NT2/D1 (cell line): ENCODE data around the gene ICAM4.

Source experiments
- DNase-seq: peaks from one replicate; pipeline ENCODE4 v3.0.0-alpha.2; 2011; ENCODE audit warnings: low read depth, low spot score
- H3K27me3 ChIP-seq: 2 replicates; pipeline ENCODE4 v1.6.0; 2011; ENCODE audit warnings: mild to moderate bottlenecking; ENCODE audit not compliant: insufficient read length, insufficient read depth
- H3K36me3 ChIP-seq: 2 replicates; pipeline ENCODE4 v1.6.1; 2011; ENCODE audit warnings: mild to moderate bottlenecking, low read length, mixed read lengths; ENCODE audit not compliant: insufficient read depth, insufficient read length
- H3K4me1 ChIP-seq: 2 replicates; pipeline ENCODE4 v1.5.1; 2011; ENCODE audit not compliant: insufficient read depth, insufficient read length
- H3K4me3 ChIP-seq: 2 replicates; pipeline ENCODE4 v1.5.1; 2011; ENCODE audit warnings: low read depth; ENCODE audit not compliant: insufficient read length
- H3K9ac ChIP-seq: 2 replicates; pipeline ENCODE4 v1.6.0; 2011; ENCODE audit warnings: low read depth; ENCODE audit not compliant: insufficient read length
- H3K9me3 ChIP-seq: 2 replicates; pipeline ENCODE4 v1.5.1; 2011; ENCODE audit warnings: mild to moderate bottlenecking, low read length; ENCODE audit not compliant: insufficient read depth
- SUZ12 ChIP-seq: IDR thresholded peaks from 2 replicates; pipeline ENCODE4 v1.6.1; 2011; ENCODE audit not compliant: insufficient read length, insufficient read depth; ENCODE audit errors: extremely low read depth
- YY1 ChIP-seq: IDR thresholded peaks from 2 replicates; pipeline ENCODE4 v1.6.1; 2011; ENCODE audit not compliant: insufficient read length, insufficient read depth
- ZNF274 ChIP-seq: IDR thresholded peaks from 2 replicates; pipeline ENCODE4 v1.6.1; 2011; ENCODE audit warnings: mild to moderate bottlenecking, low read depth, low read length

ICAM4 gene

DNA sequence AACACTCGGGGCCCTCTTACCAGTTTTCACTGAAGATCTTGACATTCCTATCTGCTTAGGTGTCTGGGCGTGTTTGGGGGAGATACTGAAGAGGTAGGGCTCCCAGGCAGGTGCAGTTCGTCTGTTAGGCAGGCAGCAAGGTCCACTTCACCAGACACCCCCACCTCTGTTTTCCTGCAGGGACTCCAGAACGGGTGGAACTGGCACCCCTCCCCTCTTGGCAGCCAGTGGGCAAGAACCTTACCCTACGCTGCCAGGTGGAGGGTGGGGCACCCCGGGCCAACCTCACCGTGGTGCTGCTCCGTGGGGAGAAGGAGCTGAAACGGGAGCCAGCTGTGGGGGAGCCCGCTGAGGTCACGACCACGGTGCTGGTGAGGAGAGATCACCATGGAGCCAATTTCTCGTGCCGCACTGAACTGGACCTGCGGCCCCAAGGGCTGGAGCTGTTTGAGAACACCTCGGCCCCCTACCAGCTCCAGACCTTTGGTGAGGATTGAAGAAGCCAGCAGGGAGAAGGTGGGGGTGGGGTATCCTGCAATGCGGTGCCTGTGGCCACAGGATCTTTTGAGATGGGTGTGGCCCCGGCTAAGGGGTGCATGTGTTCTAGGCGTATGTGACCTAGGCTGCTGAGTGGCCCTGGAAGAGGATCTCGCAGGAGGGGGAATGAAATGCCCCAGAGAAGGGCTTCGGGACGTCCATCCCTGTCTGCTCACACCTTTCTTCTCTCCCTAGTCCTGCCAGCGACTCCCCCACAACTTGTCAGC is 3.3 kb upstream of the ICAM4 start:
- Histone ChIP-seq H3K9ac (peak overlapping the region; percentile 54), H3K4me1 (peaks cover 15% of the 10 kb centered on the region), H3K9me3 (no peaks in the 10 kb centered on the region), H3K4me3 (no peak overlapping the region), H3K27me3 (peaks cover 12% of the 10 kb centered on the region), H3K36me3 (peaks cover 28% of the 10 kb centered on the region)
- no peak for DNase-seq
- TF ChIP-seq ZNF274 (no peak), YY1 (no peak), SUZ12 (no peak)

DNA sequence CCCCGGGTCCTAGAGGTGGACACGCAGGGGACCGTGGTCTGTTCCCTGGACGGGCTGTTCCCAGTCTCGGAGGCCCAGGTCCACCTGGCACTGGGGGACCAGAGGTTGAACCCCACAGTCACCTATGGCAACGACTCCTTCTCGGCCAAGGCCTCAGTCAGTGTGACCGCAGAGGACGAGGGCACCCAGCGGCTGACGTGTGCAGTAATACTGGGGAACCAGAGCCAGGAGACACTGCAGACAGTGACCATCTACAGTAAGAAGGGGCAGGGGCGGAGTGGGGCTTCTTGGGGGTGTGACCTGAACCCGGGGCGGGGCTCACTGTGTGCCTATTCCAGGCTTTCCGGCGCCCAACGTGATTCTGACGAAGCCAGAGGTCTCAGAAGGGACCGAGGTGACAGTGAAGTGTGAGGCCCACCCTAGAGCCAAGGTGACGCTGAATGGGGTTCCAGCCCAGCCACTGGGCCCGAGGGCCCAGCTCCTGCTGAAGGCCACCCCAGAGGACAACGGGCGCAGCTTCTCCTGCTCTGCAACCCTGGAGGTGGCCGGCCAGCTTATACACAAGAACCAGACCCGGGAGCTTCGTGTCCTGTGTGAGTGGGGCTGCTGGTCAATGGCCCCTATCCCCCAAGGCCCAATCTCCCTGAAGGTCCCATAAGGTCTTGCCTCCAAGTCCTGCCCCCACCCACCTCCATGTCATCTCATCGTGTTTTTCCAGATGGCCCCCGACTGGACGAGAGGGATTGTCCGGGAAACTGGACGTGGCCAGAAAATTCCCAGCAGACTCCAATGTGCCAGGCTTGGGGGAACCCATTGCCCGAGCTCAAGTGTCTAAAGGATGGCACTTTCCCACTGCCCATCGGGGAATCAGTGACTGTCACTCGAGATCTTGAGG is 2.4 kb upstream of the ICAM4 start:
- Histone ChIP-seq H3K9me3 (no peaks in the 10 kb centered on the region), H3K4me3 (no peak overlapping the region), H3K4me1 (peaks cover 19% of the 10 kb centered on the region), H3K27me3 (peaks cover 19% of the 10 kb centered on the region), H3K9ac (no peak overlapping the region), H3K36me3 (peaks cover 28% of the 10 kb centered on the region)
- no peak for DNase-seq
- TF ChIP-seq YY1, result no peak
- no peak for TF ChIP-seq SUZ12
- no peak for TF ChIP-seq ZNF274

GRCh38 chr19:10284960-10285278 is 1.8 kb upstream of the ICAM4 start:
- DNase-seq, result no peak
- peaks cover 19% of the 10 kb centered on the region for H3K4me1 ChIP-seq
- H3K36me3 ChIP-seq, result peaks cover 28% of the 10 kb centered on the region
- no peak overlapping the region for H3K9ac ChIP-seq
- TF ChIP-seq YY1 (no peak), SUZ12 (no peak), ZNF274 (no peak)
- H3K4me3 ChIP-seq, result no peak overlapping the region
- peaks cover 26% of the 10 kb centered on the region for H3K27me3 ChIP-seq
- H3K9me3 ChIP-seq, result no peaks in the 10 kb centered on the region

DNA sequence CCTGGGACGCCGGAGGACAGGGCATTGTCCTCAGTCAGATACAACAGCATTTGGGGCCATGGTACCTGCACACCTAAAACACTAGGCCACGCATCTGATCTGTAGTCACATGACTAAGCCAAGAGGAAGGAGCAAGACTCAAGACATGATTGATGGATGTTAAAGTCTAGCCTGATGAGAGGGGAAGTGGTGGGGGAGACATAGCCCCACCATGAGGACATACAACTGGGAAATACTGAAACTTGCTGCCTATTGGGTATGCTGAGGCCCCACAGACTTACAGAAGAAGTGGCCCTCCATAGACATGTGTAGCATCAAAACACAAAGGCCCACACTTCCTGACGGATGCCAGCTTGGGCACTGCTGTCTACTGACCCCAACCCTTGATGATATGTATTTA is 1.4 kb upstream of the ICAM4 start:
- Histone ChIP-seq H3K36me3 (peaks cover 28% of the 10 kb centered on the region), H3K4me3 (no peak overlapping the region), H3K27me3 (peaks cover 30% of the 10 kb centered on the region), H3K4me1 (peaks cover 22% of the 10 kb centered on the region), H3K9ac (no peak overlapping the region), H3K9me3 (no peaks in the 10 kb centered on the region)
- TF ChIP-seq YY1 (no peak), ZNF274 (no peak), SUZ12 (no peak)
- DNase-seq, result no peak

DNA sequence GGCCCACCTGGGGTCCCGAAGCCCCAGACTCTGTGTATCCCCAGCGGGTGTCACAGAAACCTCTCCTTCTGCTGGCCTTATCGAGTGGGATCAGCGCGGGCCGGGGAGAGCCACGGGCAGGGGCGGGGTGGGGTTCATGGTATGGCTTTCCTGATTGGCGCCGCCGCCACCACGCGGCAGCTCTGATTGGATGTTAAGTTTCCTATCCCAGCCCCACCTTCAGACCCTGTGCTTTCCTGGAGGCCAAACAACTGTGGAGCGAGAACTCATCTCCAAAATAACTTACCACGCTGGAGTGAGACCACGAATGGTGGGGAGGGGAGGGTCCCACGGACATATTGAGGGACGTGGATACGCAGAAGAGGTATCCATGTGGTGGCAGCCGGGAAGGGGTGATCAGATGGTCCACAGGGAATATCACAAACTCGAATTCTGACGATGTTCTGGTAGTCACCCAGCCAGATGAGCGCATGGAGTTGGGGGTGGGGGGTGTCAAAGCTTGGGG is 2.0 kb downstream of the ICAM4 start:
- DNase-seq, result no peak
- H3K4me3 ChIP-seq, result peak overlapping the region; percentile 40
- peaks cover 63% of the 10 kb centered on the region for H3K27me3 ChIP-seq
- H3K4me1 ChIP-seq, result peaks cover 42% of the 10 kb centered on the region
- no peaks in the 10 kb centered on the region for H3K9me3 ChIP-seq
- peak overlapping the region; percentile 66 for H3K9ac ChIP-seq
- H3K36me3 ChIP-seq, result peaks cover 23% of the 10 kb centered on the region
- TF ChIP-seq SUZ12 (no peak), YY1 (no peak), ZNF274 (no peak)

- H3K4me1 ChIP-seq, result peaks cover 43% of the 10 kb centered on the region
- peaks cover 17% of the 10 kb centered on the region for H3K36me3 ChIP-seq
- H3K9me3 ChIP-seq, result no peaks in the 10 kb centered on the region
- peaks cover 69% of the 10 kb centered on the region for H3K27me3 ChIP-seq
- DNase-seq, result no peak
- TF ChIP-seq ZNF274, result no peak
- peak; percentile 8 for TF ChIP-seq SUZ12
- TF ChIP-seq YY1, result no peak
- H3K4me3 ChIP-seq, result peak overlapping the region; percentile 40
- peak overlapping the region; percentile 66 for H3K9ac ChIP-seq
These were observed 2.5 kb downstream of the ICAM4 start for GRCh38 chr19:10289167-10289835.
